Left lobe of liver (tissue), 2 donors: Measurements from ENCODE around the gene SEPTIN8. TPM values are rescaled to one million over a fixed set of nuclear protein-coding genes. Genes with fewer than 3 reads are reported as not detected.

Source experiments
- ATAC-seq: fragments of 200-7000 bp; cut with Tn5 transposase; one replicate; pipeline ENCODE4 v1.9.1; 2020; ENCODE audit warnings: mild to moderate bottlenecking, moderate library complexity
- DNase-seq: peaks from one replicate; pipeline ENCODE4 v3.0.0-alpha.2; 2020; ENCODE audit warnings: low spot score
- total RNA-seq: library from RNA; stranded (reverse); gene quantifications from one replicate; pipeline ENCODE4 v1.2.1, GENCODE V29; 2021
- donor health status: DM: no; HTN: no; CAD: no; lungs with moderate emphysema.
- donor health status: DM: no; HTN: yes; CAD: no.

Gene SEPTIN8
- total RNA-seq, 1 donor from 2014 or later = 12.2 TPM

DNA sequence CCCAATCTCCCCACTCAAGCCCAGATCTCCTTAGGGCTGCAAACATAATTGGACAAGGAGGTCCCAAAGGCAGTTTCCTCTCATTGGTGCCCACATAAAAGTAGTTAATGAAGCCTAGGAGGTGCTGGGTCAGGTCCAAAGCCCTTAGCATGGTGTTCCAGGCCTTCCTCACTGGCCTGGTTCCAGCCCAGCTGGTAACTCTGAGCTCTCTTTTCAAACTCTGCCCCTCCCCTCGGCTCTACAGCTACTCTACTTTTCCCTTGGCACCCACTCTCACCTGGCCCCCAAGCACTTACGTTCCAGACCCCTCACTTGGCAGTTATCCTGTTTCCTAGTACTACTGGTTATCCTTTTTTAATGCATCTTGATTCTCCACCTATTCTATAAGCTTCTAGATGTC lies 9.9 kb downstream of the SEPTIN8 start:
- DNase-seq (no peak), ATAC-seq (no peak)

- no peak for ATAC-seq
- no peak for DNase-seq
Measured at GRCh38 chr5:132766806-132767055, 10.3 kb downstream of the SEPTIN8 start.

DNA sequence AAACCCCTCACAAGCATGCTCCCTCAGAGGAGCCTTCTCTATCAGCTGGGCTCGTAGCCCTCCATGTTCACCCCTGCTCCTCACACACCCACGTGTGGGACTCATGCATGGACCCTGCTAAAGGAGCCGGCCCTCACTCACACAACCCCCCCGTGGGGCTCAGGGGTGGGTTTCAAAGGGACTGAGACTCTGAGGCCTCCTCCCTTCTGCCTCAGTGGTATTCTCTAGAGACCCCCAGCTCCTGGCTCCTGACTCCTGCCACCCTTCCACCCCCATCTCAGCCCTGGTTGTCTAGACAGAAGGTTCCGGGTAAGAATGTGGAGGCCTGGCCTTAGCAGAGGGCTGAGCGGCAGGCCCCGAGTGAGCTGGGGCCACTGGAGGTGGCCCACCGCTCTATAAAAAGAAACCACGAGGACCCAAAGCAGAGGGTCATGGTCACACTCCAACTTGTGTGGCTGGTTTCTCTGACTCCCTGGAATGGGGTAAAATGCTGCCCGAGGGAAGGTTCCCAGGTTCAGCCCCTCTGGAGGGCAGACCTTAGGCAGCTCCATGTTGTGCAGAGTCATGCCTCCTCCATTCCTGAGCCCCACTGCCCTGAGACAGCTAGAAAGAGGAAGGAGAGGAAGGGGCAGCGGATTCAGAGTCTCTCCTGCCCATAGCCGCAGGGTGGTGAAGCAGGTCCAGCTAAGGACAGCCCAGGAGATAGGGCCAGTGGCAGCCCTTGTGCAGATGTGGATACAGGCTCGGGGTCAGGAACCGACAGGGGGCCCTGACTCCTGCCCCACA lies 10.8 kb downstream of the SEPTIN8 start:
- ATAC-seq = no peak
- DNase-seq = no peak

DNA sequence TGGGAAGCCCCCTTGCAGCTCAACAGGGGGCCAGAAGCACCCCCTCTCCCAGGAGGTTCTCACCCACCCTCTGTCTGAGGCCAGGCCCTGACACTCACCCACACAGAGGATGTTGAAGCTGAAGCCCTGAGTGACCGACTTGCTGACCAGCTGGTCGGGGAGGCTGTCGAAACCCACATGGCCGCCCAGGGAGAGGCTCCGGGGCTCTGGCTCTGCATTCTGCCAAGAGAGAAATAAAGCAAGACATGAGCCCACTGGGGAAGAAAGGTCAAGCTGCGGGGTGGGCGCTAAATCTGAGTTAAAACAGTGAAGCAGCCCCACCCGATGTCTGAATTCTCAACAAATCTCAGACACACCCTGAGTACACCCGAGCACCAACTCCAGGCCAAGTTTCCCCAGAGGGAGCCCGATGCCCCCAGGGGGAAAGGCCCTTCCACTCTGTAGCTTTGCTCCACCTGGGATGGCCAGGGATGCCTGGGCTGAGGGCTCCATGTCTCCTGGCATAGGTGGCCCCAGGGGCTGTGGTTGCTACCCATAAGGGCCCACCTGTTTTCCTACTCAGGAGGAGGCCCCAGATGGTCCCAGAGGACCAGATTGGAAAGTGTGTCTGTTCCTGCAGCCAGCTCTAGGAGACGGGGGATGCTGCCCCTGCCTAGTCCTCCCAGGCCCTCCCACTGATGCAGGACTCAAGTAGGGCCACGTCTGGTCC lies 11.6 kb downstream of the SEPTIN8 start:
- ATAC-seq = no peak
- no peak for DNase-seq

- ATAC-seq = no peak
- DNase-seq = peak; percentile 24
Measured at GRCh38 chr5:132764671-132765238, 12.3 kb downstream of the SEPTIN8 start.

DNA sequence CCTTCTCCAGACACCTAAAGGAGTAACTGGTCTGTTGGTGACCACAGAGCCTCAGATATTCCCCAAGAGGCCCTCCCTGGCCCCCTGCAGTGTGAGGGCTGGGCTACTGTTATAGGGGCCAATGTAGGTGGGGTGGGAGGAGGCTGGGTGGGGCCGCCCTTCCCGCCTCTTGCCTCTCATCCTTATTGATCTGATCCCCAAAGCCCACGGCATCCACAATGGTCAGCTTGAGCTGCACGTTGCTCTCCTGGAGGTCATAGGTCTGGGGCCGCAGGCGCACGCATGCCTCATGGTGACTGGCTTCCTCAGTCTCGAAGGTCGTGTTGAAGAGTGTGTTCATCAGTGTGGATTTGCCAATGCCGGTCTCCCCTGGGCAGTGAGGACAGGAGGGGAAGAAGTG lies 13.0 kb downstream of the SEPTIN8 start:
- DNase-seq (peak; percentile 19), ATAC-seq (no peak)

GRCh38 chr5:132763181-132764036 lies 13.6 kb downstream of the SEPTIN8 start:
- no peak for ATAC-seq
- DNase-seq = peak; percentile 28

GRCh38 chr5:132762246-132763000 lies 14.6 kb downstream of the SEPTIN8 start:
- DNase-seq (peak; percentile 38), ATAC-seq (no peak)

DNA sequence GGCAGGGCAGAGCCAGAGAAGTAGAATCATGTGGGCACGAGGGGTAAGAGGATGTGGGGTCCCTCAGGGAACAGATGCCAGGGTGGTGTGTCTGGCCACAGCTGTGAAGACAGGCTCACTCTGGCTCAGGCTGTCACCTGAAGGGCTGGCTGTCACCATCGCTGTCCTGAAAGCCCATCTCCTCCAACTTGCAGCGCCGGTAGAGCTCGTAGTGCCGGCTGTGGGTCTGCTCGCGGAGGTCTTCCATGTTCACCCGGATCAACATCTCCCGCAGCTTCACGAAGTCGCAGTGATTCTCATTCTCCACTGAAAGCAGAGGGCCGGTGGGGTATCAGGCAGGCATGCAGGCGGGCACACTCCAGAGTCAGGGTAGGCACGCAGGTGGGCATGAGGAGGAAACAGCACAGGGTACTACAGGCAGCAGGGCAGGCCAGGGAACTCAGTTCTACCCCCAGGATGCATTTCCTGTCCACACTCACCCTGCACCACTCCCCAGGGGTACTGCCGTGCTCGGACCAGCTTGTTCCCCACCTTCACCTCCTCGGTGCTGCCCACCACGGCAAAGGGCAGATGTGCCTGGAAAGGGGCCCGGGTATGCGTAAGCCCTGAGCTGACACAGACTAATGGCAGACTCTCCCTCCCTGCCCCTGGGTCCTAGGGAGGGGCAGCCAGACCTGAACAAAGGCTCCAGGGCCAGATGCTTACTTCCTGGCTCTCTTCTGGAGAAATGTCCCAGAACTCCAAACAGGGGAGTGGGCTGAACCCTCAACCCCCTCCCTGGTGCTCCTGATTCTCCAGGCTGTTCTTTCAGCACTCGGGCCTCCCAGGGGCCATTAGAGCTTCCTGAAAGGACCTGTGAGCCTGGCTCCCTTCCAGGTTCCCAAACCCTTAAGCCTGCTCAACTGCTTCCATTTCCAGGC lies 15.5 kb downstream of the SEPTIN8 start:
- ATAC-seq = no peak
- DNase-seq = peak; percentile 39

DNA sequence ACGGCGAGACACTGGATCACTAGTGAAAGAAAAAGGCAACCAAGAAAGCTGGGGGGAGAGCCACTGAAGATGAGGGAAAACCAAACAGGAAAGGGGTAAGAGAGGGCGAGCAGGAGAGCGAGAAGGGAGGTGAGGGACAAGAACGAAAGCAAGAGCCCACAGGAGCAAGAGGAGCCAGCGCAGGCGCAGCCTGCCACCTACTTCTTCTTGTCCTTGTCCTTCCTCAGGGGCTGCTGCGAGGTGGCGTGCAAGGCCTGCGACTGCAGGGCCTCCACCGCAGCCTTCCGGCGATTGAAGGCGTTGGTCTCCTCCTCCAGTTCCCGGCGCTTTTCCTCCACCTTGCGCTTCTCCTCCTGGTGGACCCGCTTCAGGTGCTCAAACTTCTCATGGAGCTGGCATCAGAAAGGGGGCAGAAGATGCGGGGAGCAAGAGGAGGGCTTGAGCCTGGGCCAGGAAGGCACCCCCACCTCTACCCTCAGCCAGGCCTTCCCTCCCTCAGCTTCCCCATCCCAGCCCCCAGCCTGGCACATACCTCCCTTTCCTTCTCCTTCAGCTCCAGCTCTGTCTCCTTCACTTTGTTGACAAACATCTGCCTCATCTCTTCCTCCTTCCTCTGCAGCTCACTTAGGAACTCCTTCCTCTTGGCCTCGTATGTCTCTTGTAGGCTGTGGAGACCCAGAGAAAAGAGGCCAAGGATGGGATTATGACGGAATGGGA lies 16.3 kb downstream of the SEPTIN8 start:
- peak; percentile 27 for DNase-seq
- no peak for ATAC-seq

GRCh38 chr5:132760049-132760420 lies 17.0 kb downstream of the SEPTIN8 start:
- no peak for DNase-seq
- ATAC-seq = no peak

DNA sequence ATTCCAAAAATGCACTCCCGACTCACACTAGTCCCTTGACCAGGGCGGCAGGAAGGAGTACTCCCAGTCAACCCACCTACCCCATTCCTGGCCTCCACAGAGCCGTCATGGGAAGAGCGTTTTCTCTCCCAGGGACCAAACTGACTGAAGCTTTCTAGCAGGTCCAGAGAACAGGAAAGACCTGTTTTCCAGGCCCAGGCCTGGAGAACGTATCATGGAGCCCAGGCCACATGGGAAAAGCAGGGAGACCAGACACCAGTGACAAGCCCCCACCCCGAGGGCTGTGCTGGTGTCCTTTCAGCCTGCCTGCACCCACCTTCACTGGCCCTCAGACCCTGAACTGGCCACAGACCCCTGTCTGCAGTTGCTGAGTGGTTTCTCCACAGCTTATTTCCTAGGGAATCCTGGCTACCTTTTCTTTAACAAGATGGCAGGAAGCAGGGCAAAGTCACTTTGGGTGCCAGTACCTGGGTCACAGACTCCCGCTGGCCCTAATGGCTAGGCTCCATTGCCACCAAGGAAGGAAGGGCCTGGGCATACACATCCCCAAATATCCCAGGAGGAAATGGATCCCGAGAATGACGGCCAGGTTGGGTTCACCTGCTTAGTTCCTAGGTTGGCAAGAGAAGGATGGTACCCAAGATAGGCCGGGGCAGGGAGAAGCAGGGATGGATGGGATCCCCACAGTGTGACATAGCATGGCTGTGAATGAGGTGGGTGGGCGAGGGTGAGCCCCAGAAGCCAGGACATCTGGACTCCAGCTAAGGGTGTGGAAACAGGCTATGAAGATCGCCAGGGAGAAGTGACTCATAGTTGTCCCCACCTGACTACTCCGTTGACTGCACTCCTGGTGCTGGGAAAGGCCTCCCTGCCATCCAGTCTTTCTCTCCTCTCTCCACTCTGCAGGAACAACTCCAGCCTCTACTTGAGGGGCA lies 17.7 kb downstream of the SEPTIN8 start:
- no peak for ATAC-seq
- no peak for DNase-seq

GRCh38 chr5:132758451-132758850 lies 18.6 kb downstream of the SEPTIN8 start:
- no peak for ATAC-seq

DNA sequence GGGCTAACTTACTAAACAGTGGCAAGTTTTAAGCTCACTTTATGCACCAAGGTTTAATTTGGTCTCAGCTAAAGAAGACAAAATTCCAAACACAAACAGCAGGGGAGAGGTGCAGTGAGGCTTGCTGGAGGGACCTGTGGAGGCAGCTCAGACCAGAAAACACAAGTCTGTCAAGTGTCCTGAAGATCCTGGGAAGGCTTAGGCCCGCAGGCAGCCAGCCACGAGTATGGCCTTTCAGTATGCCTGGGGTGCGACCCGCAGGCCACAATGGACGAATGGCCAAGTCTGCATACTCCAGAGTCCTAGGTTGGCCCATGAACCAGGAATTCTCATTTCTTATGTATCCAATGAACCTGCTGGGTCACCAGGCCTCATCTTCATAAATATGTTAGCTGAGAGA lies 20.5 kb downstream of the SEPTIN8 start:
- ATAC-seq (no peak), DNase-seq (no peak)

More at GRCh38 chr5:132758451-132758850, 18.6 kb downstream of the SEPTIN8 start:
- no peak for DNase-seq

GRCh38 chr5:132754947-132755346 lies 22.1 kb downstream of the SEPTIN8 start:
- DNase-seq = no peak
- peak; percentile 68 for ATAC-seq

DNA sequence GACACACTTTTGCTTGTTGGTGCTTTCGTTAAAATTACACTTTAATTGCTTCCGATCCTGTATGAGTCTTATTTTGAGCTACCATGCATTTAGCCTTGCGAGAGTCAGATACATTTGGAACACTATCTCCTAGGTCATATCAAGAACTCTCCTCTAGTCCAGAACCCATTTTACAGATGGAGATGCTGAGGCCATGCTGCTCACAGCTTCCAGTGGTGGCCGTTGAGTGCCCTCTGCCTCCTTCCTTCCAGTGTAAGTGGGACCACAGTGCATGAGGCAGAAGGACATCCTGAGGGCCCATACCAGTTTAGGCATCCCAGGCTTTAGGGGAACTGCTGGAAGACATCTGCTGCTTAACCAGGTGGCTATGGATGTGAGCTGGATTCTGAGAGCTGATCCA lies 22.9 kb downstream of the SEPTIN8 start:
- no peak for ATAC-seq
- DNase-seq = no peak

DNA sequence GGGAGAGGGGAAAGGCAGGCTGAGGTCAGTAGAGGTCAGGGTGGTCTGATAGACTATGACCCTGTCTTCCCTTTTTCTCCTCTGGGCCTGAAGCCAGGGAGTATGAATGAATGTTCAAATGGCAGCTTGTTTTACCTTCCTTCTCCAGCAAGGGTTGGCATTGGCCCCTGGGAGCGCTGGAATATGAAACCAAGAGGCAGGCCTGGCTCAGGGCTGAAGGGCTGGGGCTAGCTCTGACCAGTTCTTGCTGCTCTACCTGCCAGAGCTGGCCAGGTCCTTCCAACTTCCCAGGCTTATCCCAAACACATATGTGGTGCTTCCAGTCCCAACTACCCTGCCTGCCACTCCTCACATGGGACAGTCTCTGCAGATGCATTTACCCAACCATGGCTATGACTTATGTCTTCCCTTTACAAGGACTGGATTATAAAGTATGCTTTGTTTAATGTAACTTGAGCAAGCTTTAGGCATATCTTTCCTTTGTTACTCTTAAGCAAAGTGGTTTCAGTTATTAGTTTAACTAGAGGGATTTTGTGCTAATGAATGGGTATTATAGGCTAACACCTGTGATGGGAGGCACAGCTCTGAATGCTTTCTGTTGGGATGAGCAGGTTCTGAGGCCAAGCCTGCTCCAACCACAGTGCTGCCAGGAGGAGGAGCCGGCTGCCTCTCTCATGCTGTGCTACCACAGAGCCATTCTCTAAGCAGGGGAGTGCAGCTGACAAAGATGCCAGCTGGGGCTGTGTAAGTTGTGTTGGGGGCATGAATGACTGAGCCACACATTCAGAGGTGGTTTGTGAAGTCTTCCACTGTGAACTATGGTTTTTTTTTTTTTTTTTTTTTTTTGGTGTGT lies 23.7 kb downstream of the SEPTIN8 start:
- ATAC-seq = peak; percentile 63
- peak; percentile 41 for DNase-seq
